Astrocyte (in vitro differentiated cells and primary cell): Measurements from ENCODE around the gene SORL1.

Source experiments
- CTCF ChIP-seq: IDR thresholded peaks from 2 replicates; pipeline ENCODE4 v1.5.1; 2011; ENCODE audit warnings: low read depth, mild to moderate bottlenecking, inconsistent platforms, low read length, moderate library complexity; ENCODE audit not compliant: insufficient read depth
- EZH2 ChIP-seq: IDR thresholded peaks from 2 replicates; pipeline ENCODE4 v1.6.1; 2012; ENCODE audit warnings: mild to moderate bottlenecking, low read length, inconsistent platforms; ENCODE audit not compliant: insufficient read depth

GRCh38 chr11:121606354-121606753, 154.2 kb downstream of the SORL1 start:
- TF ChIP-seq CTCF: no peak
- TF ChIP-seq EZH2: no peak
